Neural crest cell (in vitro differentiated cells): ENCODE measurements around the gene NPIPB8. TPM values are rescaled to one million over a fixed set of nuclear protein-coding genes. Genes with fewer than 3 reads are reported as not detected.
"Not testable (repeated sequence)": the region's sequence is repeated elsewhere in the genome, so short reads cannot be mapped to it uniquely, and the experiment has no call there.

Experiments used
- DNase-seq: peaks from one replicate; pipeline ENCODE4 v3.0.0; 2021; ENCODE audit warnings: low read depth, mixed read lengths, low spot score
- H3K27ac Mint-ChIP-seq: one replicate; pipeline ENCODE4 v1.8.0; 2021; ENCODE audit warnings: mild to moderate bottlenecking, mixed read lengths; ENCODE audit not compliant: unreplicated experiment
- H3K27me3 Mint-ChIP-seq: 2 replicates; pipeline ENCODE4 v1.8.0; 2021; ENCODE audit warnings: low read depth, mild to moderate bottlenecking, mixed read lengths
- H3K36me3 Mint-ChIP-seq: 2 replicates; pipeline ENCODE4 v1.8.0; 2021; ENCODE audit warnings: low read depth, mild to moderate bottlenecking, mixed read lengths
- H3K4me1 Mint-ChIP-seq: 2 replicates; pipeline ENCODE4 v1.8.0; 2021; ENCODE audit warnings: mixed read lengths
- H3K4me3 Mint-ChIP-seq: one replicate; pipeline ENCODE4 v1.8.0; 2021; ENCODE audit warnings: mild to moderate bottlenecking, mixed read lengths
- H3K9me3 Mint-ChIP-seq: 2 replicates; pipeline ENCODE4 v1.8.0; 2021; ENCODE audit warnings: mixed read lengths
- long read RNA-seq: library from polyadenylated mRNA; unstranded; transcript quantifications from one replicate; pipeline ENCODE4 v2.0.0, GENCODE V29; 2020
- total RNA-seq: library from RNA; stranded (reverse); gene quantifications from 2 replicates; pipeline ENCODE4 v1.2.1, GENCODE V29; 2021
- TF ChIP-seq, protein P1 (sequence below): fragments of 200-600 bp; sonication (generic); conservative IDR thresholded peaks from 2 replicates; pipeline ENCODE4 v1.5.0; 2021; ENCODE audit warnings: antibody characterized with exemption, mild to moderate bottlenecking

Gene NPIPB8
- not detected in 2 replicates for total RNA-seq
- long read RNA-seq, result 0 reads

DNA sequence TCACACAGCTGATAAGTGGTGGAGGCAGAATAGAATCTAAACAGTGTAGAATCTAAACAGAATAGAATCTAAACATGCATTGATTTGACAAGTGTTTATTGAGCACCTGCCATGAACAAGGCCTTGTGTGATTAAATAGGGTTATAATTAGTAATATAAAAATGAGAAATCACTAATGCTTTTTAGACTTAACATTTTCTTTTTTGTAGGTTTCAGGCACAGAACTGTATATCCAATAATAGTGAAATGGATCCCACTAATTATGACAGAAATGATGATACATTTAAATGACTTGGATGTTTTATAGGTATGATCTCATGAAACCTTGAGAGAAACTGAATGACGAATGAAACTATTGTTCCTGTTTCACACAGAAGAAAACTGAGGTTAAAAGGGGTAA lies at the start of gene NPIPB8:
Gene NPIPB8, plus strand, starts transcription at position 301 of the 400 bp plus-strand sequence. CDS start 296 bp downstream, outside the sequence.
- not testable (repeated sequence) for H3K4me1 Mint-ChIP-seq, H3K27ac Mint-ChIP-seq, H3K27me3 Mint-ChIP-seq

DNA sequence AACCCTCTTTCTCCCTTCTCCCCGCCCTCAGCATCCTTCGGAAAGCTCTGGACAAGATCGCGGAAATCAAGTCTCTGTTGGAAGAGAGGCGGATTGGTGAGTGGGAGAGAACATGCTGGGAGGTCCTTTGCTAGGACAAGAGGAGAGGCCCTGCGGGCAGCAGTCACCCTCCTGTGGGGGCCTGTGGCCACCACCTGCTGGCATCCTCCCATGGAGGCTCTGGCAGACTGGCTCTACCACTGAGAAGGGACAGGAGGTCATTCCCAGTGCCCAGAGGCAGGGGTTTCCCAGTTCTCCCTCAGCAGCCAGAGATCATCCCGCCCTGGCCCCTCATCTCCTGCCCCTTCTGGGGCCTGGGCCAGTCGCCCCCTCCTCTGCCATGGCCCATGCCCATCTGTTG lies 48.8 kb upstream of the NPIPB8 start:
- DNase-seq, result no peak
- Mint-ChIP-seq H3K27ac (no peak overlapping the region), H3K27me3 (no peaks in the 10 kb centered on the region), H3K4me1 (no peaks in the 10 kb centered on the region), H3K36me3 (peaks cover 8% of the 10 kb centered on the region), H3K4me3 (no peak overlapping the region), H3K9me3 (no peaks in the 10 kb centered on the region)
- TF ChIP-seq, protein P1, sequence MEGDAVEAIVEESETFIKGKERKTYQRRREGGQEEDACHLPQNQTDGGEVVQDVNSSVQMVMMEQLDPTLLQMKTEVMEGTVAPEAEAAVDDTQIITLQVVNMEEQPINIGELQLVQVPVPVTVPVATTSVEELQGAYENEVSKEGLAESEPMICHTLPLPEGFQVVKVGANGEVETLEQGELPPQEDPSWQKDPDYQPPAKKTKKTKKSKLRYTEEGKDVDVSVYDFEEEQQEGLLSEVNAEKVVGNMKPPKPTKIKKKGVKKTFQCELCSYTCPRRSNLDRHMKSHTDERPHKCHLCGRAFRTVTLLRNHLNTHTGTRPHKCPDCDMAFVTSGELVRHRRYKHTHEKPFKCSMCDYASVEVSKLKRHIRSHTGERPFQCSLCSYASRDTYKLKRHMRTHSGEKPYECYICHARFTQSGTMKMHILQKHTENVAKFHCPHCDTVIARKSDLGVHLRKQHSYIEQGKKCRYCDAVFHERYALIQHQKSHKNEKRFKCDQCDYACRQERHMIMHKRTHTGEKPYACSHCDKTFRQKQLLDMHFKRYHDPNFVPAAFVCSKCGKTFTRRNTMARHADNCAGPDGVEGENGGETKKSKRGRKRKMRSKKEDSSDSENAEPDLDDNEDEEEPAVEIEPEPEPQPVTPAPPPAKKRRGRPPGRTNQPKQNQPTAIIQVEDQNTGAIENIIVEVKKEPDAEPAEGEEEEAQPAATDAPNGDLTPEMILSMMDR, result no peak

More for the DNA sequence above, at the start of gene NPIPB8:
- DNase-seq, H3K36me3 Mint-ChIP-seq, H3K4me3 Mint-ChIP-seq, H3K9me3 Mint-ChIP-seq: not testable (repeated sequence)

DNA sequence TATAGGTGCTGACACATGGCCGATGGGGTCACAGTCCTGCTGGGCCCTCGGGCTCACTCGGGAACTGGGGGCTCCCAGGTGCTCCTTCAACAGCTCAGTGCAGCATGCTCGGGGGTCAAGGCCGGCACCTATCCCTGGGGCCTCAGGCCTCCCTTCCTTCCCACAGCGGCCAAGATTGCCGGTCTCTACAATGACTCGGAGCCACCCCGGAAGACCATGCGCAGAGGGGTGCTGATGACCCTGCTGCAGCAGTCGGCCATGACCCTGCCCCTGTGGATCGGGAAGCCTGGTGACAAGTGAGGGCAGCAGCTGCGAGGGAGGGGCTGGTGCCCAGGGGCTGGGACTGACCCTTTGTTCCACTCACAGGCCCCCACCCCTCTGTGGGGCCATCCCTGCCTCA lies 47.9 kb upstream of the NPIPB8 start:
- Mint-ChIP-seq H3K27me3 (no peaks in the 10 kb centered on the region), H3K4me3 (no peak overlapping the region), H3K36me3 (peaks cover 5% of the 10 kb centered on the region), H3K9me3 (no peaks in the 10 kb centered on the region), H3K4me1 (no peaks in the 10 kb centered on the region), H3K27ac (no peak overlapping the region)
- TF ChIP-seq, protein P1, result no peak
- no peak for DNase-seq

DNA sequence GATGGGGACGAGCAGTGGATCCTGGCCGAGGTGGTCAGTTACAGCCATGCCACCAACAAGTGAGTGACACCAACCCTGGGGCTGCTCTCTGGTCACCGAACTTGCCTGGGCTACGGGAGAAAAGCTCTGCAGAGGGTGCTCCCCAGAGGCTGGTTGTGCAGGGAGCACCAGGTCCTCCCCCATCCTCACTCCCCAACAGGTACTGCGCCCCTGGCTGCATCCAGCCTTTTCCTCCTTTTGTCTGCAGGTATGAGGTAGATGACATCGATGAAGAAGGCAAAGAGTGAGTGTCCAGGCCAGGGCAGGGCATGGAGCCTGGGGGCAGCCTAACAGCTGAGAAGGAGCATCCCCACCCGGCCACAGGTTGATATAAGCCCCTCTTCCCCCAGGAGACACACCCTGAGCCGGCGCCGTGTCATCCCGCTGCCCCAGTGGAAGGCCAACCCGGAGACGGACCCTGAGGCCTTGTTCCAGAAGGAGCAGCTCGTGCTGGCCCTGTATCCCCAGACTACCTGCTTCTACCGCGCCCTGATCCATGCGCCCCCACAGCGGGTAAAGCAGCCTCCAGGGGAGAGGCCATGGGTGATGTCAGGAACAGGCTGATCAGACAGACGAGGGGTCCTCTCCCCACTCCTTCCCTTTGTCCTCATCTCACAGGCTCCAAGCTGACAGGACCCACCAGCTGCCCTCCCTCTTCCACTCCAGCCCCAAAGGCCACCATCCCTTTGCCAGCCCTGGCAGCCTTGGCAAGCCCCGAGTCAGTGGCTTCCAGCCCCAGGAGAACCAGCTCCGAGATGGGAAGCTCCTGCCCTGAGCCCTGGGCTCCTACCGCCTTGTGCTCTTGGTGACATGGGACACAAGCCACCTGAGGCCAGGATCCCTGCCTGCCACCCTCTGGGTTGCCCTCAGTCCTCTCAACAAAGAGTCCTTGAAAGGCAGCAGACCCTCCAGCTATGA lies 47.2 kb upstream of the NPIPB8 start:
- no peak overlapping the region for H3K4me3 Mint-ChIP-seq
- H3K9me3 Mint-ChIP-seq, result no peaks in the 10 kb centered on the region
- DNase-seq, result no peak
- no peak overlapping the region for H3K27ac Mint-ChIP-seq
- H3K36me3 Mint-ChIP-seq, result peaks cover 3% of the 10 kb centered on the region
- H3K27me3 Mint-ChIP-seq, result no peaks in the 10 kb centered on the region
- no peaks in the 10 kb centered on the region for H3K4me1 Mint-ChIP-seq
- TF ChIP-seq, protein P1, result no peak

DNA sequence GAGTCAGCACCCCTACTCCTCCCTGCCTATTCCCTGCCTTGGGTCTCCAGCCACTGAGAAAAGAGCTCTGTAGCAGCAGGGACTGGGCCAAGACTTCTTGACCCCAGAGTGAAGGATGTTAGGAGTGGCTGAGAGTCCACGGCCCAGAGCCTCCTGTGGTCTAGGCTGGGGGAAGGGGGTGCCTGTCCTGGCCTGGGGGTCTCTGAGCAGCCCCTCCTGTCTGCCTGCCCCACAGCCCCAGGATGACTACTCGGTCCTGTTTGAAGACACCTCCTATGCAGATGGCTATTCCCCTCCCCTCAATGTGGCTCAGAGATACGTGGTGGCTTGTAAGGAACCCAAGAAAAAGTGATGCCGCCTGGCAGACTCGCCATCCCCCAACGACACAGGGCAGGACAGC lies 46.5 kb upstream of the NPIPB8 start:
- H3K9me3 Mint-ChIP-seq, result no peaks in the 10 kb centered on the region
- H3K4me3 Mint-ChIP-seq, result no peak overlapping the region
- no peak for DNase-seq
- no peak overlapping the region for H3K27ac Mint-ChIP-seq
- H3K36me3 Mint-ChIP-seq, result peaks cover 3% of the 10 kb centered on the region
- no peaks in the 10 kb centered on the region for H3K4me1 Mint-ChIP-seq
- TF ChIP-seq, protein P1, result no peak
- no peaks in the 10 kb centered on the region for H3K27me3 Mint-ChIP-seq

DNA sequence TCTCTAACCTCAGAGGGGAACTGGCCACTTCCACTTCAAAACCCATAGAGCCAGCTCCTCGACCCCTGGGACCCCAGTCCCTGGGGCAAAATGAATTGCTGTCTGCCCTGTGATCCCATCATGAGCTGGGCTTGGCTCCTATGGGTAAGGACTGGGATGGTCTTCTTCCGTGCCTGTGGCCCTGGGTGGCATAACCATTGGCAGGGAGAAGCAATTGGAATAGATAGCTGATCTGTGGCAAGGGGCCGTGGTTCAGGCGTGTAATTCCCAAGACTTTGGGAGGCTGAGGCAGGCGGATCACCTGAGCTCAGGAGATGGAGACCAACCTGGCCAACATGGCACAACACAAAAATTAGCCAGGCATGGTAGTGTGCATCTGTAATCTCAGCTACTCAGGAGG lies 45.4 kb upstream of the NPIPB8 start:
- DNase-seq, result no peak
- H3K27me3 Mint-ChIP-seq, result no peaks in the 10 kb centered on the region
- no peaks in the 10 kb centered on the region for H3K9me3 Mint-ChIP-seq
- no peak overlapping the region for H3K27ac Mint-ChIP-seq
- no peak overlapping the region for H3K4me3 Mint-ChIP-seq
- H3K36me3 Mint-ChIP-seq, result peaks cover 3% of the 10 kb centered on the region
- TF ChIP-seq, protein P1, result no peak
- H3K4me1 Mint-ChIP-seq, result peaks cover 9% of the 10 kb centered on the region
